Measurements from ENCODE around the gene ZGLP1.
"Not testable (repeated sequence)": the region's sequence is repeated elsewhere in the genome, so short reads cannot be mapped to it uniquely, and the experiment has no call there.

ZGLP1 gene

DNA sequence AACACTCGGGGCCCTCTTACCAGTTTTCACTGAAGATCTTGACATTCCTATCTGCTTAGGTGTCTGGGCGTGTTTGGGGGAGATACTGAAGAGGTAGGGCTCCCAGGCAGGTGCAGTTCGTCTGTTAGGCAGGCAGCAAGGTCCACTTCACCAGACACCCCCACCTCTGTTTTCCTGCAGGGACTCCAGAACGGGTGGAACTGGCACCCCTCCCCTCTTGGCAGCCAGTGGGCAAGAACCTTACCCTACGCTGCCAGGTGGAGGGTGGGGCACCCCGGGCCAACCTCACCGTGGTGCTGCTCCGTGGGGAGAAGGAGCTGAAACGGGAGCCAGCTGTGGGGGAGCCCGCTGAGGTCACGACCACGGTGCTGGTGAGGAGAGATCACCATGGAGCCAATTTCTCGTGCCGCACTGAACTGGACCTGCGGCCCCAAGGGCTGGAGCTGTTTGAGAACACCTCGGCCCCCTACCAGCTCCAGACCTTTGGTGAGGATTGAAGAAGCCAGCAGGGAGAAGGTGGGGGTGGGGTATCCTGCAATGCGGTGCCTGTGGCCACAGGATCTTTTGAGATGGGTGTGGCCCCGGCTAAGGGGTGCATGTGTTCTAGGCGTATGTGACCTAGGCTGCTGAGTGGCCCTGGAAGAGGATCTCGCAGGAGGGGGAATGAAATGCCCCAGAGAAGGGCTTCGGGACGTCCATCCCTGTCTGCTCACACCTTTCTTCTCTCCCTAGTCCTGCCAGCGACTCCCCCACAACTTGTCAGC is 26.1 kb downstream of the ZGLP1 start:
- no peak overlapping the region for H3K4me3 ChIP-seq (ENCODE audit: low read depth, low read length)
- no peak for DNase-seq (ENCODE audit: low read depth, low spot score)
- no peak for TF ChIP-seq CTCF (IDR thresholded peaks at IDR 0.05; ENCODE audit: low read depth, low read length)
- in situ Hi-C loops (cut with HindIII; ENCODE audit: low sequenced_read_pairs) = no loop called here

- DNase-seq (ENCODE audit: low read depth, low spot score); H3K4me3 ChIP-seq (ENCODE audit: low read depth, low read length); in situ Hi-C loops (cut with HindIII; ENCODE audit: low sequenced_read_pairs): not testable (repeated sequence)
Observed at GRCh38 chr19:10282043-10282442, 27.6 kb downstream of the ZGLP1 start.

GRCh38 chr19:10279737-10280442 is 29.7 kb downstream of the ZGLP1 start:
- no peak for DNase-seq (ENCODE audit: low read depth, low spot score)
- in situ Hi-C loops (cut with HindIII; ENCODE audit: low sequenced_read_pairs) = no loop called here

DNA sequence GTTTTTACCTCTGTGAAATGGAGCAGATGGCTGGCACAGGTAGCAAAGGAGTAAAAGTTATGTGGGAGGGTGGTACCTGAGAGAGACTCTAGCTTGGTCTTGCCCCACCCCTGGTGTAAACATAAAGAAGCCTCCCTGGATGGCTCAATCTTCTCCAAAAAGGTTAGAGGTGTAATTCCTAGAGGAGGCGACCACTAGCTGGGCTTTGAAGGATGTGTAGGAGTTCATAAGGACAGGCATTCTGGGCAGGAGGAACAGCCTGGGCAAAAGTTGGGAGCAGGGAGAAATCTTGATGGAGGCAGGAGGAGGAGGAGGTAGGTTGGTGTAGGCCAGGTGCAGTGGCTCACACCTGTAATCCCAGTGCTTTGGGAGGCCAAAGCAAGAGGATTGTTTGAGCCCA is 30.7 kb downstream of the ZGLP1 start:
- in situ Hi-C loops (cut with HindIII; ENCODE audit: low sequenced_read_pairs) = no loop called here
- H3K4me3 ChIP-seq (ENCODE audit: low read depth, low read length) = no peak overlapping the region
- DNase-seq (ENCODE audit: low read depth, low spot score) = no peak
- no peak for TF ChIP-seq CTCF (IDR thresholded peaks at IDR 0.05; ENCODE audit: low read depth, low read length)

More at GRCh38 chr19:10279737-10280442, 29.7 kb downstream of the ZGLP1 start:
- no peak overlapping the region for H3K4me3 ChIP-seq (ENCODE audit: low read depth, low read length)
- no peak for TF ChIP-seq CTCF (IDR thresholded peaks at IDR 0.05; ENCODE audit: low read depth, low read length)

DNA sequence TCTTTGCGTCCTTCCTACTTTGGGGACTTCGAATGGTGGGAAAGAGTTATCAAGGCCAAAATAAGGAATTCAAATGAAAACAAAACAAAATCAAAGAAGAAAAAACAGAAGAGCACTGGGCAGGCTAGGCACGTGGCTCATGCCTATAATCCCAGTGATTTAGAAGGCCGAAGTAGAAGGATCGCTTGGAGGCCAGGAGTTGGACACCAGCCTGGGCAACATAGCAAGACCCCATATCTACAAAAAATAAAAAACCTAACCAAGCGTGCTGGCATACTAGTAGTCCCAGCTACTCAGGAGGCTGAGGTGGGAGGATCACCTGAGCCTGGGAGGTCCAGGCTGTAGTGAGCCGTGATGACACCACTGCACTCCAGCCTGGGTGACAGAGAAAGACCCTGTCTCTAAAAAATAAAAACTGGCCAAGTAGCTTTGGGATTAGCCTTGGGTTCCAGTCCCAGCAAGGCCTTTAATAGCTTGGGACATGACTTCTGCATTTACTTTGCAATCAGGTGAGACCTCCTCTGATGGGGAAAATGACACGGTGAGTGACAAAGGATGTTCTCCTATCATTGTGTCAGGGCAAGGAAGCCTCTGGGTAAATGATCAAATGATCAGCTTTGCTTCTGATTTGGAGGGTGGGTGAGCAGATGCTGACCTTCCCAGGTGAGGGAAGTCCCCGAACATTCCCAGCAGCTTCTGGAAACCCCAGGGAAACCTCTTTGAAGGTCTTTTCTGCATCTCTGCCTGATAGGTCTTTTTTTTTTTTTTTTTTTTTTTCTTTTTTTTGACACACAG is 31.6 kb downstream of the ZGLP1 start:
- no peak for TF ChIP-seq CTCF (IDR thresholded peaks at IDR 0.05; ENCODE audit: low read depth, low read length)
- no peak overlapping the region for H3K4me3 ChIP-seq (ENCODE audit: low read depth, low read length)
- DNase-seq (ENCODE audit: low read depth, low spot score) = no peak
- in situ Hi-C loops (cut with HindIII; ENCODE audit: low sequenced_read_pairs) = no loop called here

GRCh38 chr19:10274589-10274988 is 35.0 kb downstream of the ZGLP1 start:
- no peak for DNase-seq (ENCODE audit: low read depth, low spot score)
- TF ChIP-seq CTCF (IDR thresholded peaks at IDR 0.05; ENCODE audit: low read depth, low read length) = no peak
- in situ Hi-C loops (cut with HindIII; ENCODE audit: low sequenced_read_pairs) = no loop called here
- H3K4me3 ChIP-seq (ENCODE audit: low read depth, low read length) = no peak overlapping the region
